HL-60 (cell line): ENCODE results near the gene MICU1.

Experiments
- POLR2AphosphoS5 ChIP-seq: IDR thresholded peaks from 2 replicates; pipeline ENCODE4 v1.6.1; 2012; ENCODE audit warnings: low read depth
- TF ChIP-seq, protein P1 (sequence below): IDR thresholded peaks from one replicate; pipeline ENCODE4 v1.5.1; 2011; ENCODE audit warnings: low read length, control low read depth, inconsistent platforms; ENCODE audit not compliant: insufficient read depth
- TF ChIP-seq, protein P2 (sequence below): IDR thresholded peaks from 2 replicates; pipeline ENCODE4 v1.6.1; 2012; ENCODE audit warnings: low read depth; ENCODE audit not compliant: insufficient replicate concordance

DNA sequence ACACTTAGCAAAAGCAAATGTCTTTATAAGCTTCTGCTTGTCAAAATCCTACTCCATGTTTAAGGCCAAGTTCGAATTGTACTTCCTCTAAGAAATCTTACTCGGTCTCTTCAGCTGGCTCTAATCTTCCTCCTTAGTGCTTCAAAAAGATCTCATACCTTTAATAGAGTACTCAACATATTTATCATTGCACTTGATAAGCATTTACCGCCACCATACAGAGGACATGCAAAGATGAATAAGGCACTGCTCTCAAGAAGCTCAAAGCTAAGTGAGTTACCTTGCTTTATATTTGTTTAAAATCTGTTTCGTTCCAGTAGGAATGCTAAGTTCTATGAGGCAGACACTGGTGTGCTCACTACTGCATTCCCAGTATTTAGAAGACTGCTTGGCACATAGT is 209.2 kb downstream of the MICU1 start:
- TF ChIP-seq, protein P1, sequence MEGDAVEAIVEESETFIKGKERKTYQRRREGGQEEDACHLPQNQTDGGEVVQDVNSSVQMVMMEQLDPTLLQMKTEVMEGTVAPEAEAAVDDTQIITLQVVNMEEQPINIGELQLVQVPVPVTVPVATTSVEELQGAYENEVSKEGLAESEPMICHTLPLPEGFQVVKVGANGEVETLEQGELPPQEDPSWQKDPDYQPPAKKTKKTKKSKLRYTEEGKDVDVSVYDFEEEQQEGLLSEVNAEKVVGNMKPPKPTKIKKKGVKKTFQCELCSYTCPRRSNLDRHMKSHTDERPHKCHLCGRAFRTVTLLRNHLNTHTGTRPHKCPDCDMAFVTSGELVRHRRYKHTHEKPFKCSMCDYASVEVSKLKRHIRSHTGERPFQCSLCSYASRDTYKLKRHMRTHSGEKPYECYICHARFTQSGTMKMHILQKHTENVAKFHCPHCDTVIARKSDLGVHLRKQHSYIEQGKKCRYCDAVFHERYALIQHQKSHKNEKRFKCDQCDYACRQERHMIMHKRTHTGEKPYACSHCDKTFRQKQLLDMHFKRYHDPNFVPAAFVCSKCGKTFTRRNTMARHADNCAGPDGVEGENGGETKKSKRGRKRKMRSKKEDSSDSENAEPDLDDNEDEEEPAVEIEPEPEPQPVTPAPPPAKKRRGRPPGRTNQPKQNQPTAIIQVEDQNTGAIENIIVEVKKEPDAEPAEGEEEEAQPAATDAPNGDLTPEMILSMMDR, result no peak
- TF ChIP-seq, protein P2, sequence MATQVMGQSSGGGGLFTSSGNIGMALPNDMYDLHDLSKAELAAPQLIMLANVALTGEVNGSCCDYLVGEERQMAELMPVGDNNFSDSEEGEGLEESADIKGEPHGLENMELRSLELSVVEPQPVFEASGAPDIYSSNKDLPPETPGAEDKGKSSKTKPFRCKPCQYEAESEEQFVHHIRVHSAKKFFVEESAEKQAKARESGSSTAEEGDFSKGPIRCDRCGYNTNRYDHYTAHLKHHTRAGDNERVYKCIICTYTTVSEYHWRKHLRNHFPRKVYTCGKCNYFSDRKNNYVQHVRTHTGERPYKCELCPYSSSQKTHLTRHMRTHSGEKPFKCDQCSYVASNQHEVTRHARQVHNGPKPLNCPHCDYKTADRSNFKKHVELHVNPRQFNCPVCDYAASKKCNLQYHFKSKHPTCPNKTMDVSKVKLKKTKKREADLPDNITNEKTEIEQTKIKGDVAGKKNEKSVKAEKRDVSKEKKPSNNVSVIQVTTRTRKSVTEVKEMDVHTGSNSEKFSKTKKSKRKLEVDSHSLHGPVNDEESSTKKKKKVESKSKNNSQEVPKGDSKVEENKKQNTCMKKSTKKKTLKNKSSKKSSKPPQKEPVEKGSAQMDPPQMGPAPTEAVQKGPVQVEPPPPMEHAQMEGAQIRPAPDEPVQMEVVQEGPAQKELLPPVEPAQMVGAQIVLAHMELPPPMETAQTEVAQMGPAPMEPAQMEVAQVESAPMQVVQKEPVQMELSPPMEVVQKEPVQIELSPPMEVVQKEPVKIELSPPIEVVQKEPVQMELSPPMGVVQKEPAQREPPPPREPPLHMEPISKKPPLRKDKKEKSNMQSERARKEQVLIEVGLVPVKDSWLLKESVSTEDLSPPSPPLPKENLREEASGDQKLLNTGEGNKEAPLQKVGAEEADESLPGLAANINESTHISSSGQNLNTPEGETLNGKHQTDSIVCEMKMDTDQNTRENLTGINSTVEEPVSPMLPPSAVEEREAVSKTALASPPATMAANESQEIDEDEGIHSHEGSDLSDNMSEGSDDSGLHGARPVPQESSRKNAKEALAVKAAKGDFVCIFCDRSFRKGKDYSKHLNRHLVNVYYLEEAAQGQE, result no peak
- TF ChIP-seq POLR2AphosphoS5, result no peak
